ENCODE results near the gene ATPAF1. TPM values are rescaled to one million over a fixed set of nuclear protein-coding genes. Genes with fewer than 3 reads are reported as not detected.

ATPAF1 gene
- polyA plus RNA-seq, 1 of the 3 experiments (the other 2 are of a cell fraction): 39.9 TPM

- DNase-seq: no peak
- ChIA-PET CTCF (interaction anchor here (0.9 to 1.6 kb wide), 2 partner anchors 10 to 13 kb away, joined by 4 read pairs; no protein-coding TSS in a partner anchor), POLR2A (no interaction called here)
- Histone ChIP-seq H3K9me2 (no peaks in the 10 kb centered on the region), H3K9ac (no peak overlapping the region), H3K4me3 (ENCODE audit: low read depth in 2 of 2, low read length in 1 of 2) (no peak overlapping the region), H3K27ac (ENCODE audit: low read depth in 2 of 2, low read length in 1 of 2) (no peak overlapping the region; a peak in 1 of 4 replicates), H3K4me2 (no peak overlapping the region), H3K36me3 (replicated peaks in 1 of 2; ENCODE audit: control insufficient read depth in 1 of 2, insufficient read depth in 2 of 2, low read length in 1 of 2) (peaks cover 39 to 56% of the 10 kb centered on the region in 2 experiments), H3K27me3 (ENCODE audit: insufficient read depth) (no peaks in the 10 kb centered on the region), H3K9me3 (no peaks in the 10 kb centered on the region), H2AFZ (ENCODE audit: low read depth) (no peak overlapping the region), H4K20me1 (ENCODE audit: insufficient read depth) (no peaks in the 10 kb centered on the region), H3F3A (replicated peaks; ENCODE audit: insufficient read depth) (peaks cover 4% of the 10 kb centered on the region), H3K4me1 (ENCODE audit: control insufficient read depth in 1 of 2, insufficient read depth in 2 of 2, low read depth in 1 of 2, low read length in 1 of 2) (no peaks in the 10 kb centered on the region), H3K79me2 (ENCODE audit: insufficient read depth) (no peaks in the 10 kb centered on the region)
- TF ChIP-seq MEF2A (IDR thresholded peaks at IDR 0.05; ENCODE audit: borderline replicate concordance, low read depth) (no peak), SIN3A (IDR thresholded peaks at IDR 0.05; ENCODE audit: borderline replicate concordance, low read depth, low read length) (no peak), POLR2AphosphoS5 (IDR thresholded peaks at IDR 0.05; ENCODE audit: low read depth, low read length) (no peak), RAD21 (IDR thresholded peaks at IDR 0.05; ENCODE audit: low read length) (no peak), TAF1 (IDR thresholded peaks at IDR 0.05; ENCODE audit: borderline replicate concordance, low read depth, low read length) (no peak), FOSL2 (IDR thresholded peaks at IDR 0.05; ENCODE audit: borderline replicate concordance, low read depth) (no peak), SMC3 (IDR thresholded peaks at IDR 0.05; ENCODE audit: low read depth, low read length) (no peak), MXI1 (IDR thresholded peaks at IDR 0.05; ENCODE audit: low read depth, low read length) (no peak), TEAD4 (IDR thresholded peaks at IDR 0.05; ENCODE audit: borderline replicate concordance, insufficient read depth) (no peak), GATA2 (CRISPR knock-in tag; IDR thresholded peaks at IDR 0.05) (no peak), MAX (IDR thresholded peaks at IDR 0.05; ENCODE audit: low read depth) (no peak), FOXM1 (IDR thresholded peaks at IDR 0.05; ENCODE audit: low read depth) (no peak), CTCF (IDR thresholded peaks at IDR 0.05) (no peak), JUND (IDR thresholded peaks at IDR 0.05) (no peak), FOXJ3 (CRISPR knock-in tag; IDR thresholded peaks at IDR 0.05) (no peak), IRF3 (IDR thresholded peaks at IDR 0.05; ENCODE audit: low read depth, low read length) (no peak), RFX5 (IDR thresholded peaks at IDR 0.05; ENCODE audit: low read length) (no peak), GABPA (IDR thresholded peaks at IDR 0.05; ENCODE audit: low read depth) (no peak)
- WGBS (ENCODE audit: low lambda C conversion rate): 100% methylated on average over 1 of the region's 1 CpG
These were observed 14.2 kb downstream of the ATPAF1 start for GRCh38 chr1:46654012-46654411.
